Neural cell (in vitro differentiated cells): ENCODE results near the gene CREB3L2. TPM values are rescaled to one million over a fixed set of nuclear protein-coding genes. Genes with fewer than 3 reads are reported as not detected.

Experiments used
- H2AFZ ChIP-seq: fragments of 200-600, 300-800 bp; sonication (generic), shearing (Covaris generic); 2 replicates; pipeline ENCODE4 v1.6.0; 2014; ENCODE audit warnings: low read depth, mild to moderate bottlenecking, antibody characterized with exemption, low read length, moderate library complexity
- H3F3A ChIP-seq: fragments of 200-600 bp; shearing (Covaris generic); 2 replicates; pipeline ENCODE4 v1.6.1; 2016; ENCODE audit warnings: mild to moderate bottlenecking, moderate library complexity, mixed read lengths, antibody characterized with exemption, low read length; ENCODE audit not compliant: insufficient read depth, poor library complexity, severe bottlenecking
- H3K27ac ChIP-seq: fragments of 200-600, 300-800 bp; sonication (generic), shearing (Covaris generic); 2 replicates; pipeline ENCODE4 v1.5.1; 2014; ENCODE audit warnings: mild to moderate bottlenecking, low read length, moderate library complexity
- H3K27me3 ChIP-seq: fragments of 300-800, 200-600 bp; sonication (generic), shearing (Covaris generic); 2 replicates; pipeline ENCODE4 v1.6.0; 2014; ENCODE audit warnings: mild to moderate bottlenecking, low read depth, low read length, moderate library complexity; ENCODE audit not compliant: insufficient read depth
- H3K36me3 ChIP-seq: fragments of 300-800, 200-600 bp; sonication (generic), shearing (Covaris generic); 2 replicates; pipeline ENCODE4 v1.5.1; 2014; ENCODE audit warnings: mild to moderate bottlenecking, antibody characterized with exemption, low read length, moderate library complexity; ENCODE audit not compliant: insufficient read depth
- H3K4me2 ChIP-seq: fragments of 300-800, 200-600 bp; sonication (generic), shearing (Covaris generic); 2 replicates; pipeline ENCODE4 v1.6.0; 2014; ENCODE audit warnings: mild to moderate bottlenecking, low read length
- H3K4me3 ChIP-seq: fragments of 300-800, 200-600 bp; sonication (generic), shearing (Covaris generic); 2 replicates; pipeline ENCODE4 v1.5.1; 2014; ENCODE audit warnings: mild to moderate bottlenecking, low read length, moderate library complexity
- H3K79me2 ChIP-seq: fragments of 200-600 bp; shearing (Covaris generic); replicated peaks from 2 replicates; pipeline ENCODE4 v1.6.0; 2014; ENCODE audit warnings: mild to moderate bottlenecking, low read length, moderate library complexity; ENCODE audit not compliant: insufficient read depth
- H3K9ac ChIP-seq: fragments of 300-800, 200-600 bp; sonication (generic), shearing (Covaris generic); 2 replicates; pipeline ENCODE4 v1.6.1; 2016; ENCODE audit warnings: mild to moderate bottlenecking, low read length, mixed read lengths
- H3K9me2 ChIP-seq: fragments of 200-600 bp; shearing (Covaris generic); 2 replicates; pipeline ENCODE4 v1.6.1; 2016; ENCODE audit warnings: mild to moderate bottlenecking, low read length, mixed read lengths; ENCODE audit not compliant: insufficient read depth
- H3K9me3 ChIP-seq: fragments of 200-600, 300-800 bp; sonication (generic), shearing (Covaris generic); 2 replicates; pipeline ENCODE4 v1.6.1; 2016; ENCODE audit warnings: mild to moderate bottlenecking, mixed run types, low read length, moderate library complexity, mixed read lengths
- H4K20me1 ChIP-seq: fragments of 200-600 bp; shearing (Covaris generic); 2 replicates; pipeline ENCODE4 v1.6.1; 2016; ENCODE audit warnings: mild to moderate bottlenecking, mixed run types; ENCODE audit not compliant: insufficient read depth
- EP300 ChIP-seq: fragments of 450-650 bp; conservative IDR thresholded peaks from 2 replicates; pipeline ENCODE4 v1.6.1; 2014; ENCODE audit warnings: antibody characterized with exemption, mild to moderate bottlenecking, moderate library complexity; ENCODE audit not compliant: poor library complexity, severe bottlenecking
- EZH2 ChIP-seq: fragments of 200-600, 300-800 bp; shearing (Covaris generic), sonication (generic); IDR thresholded peaks from 2 replicates; pipeline ENCODE4 v1.6.1; 2014; ENCODE audit warnings: antibody characterized with exemption, low read length, borderline replicate concordance, mild to moderate bottlenecking; ENCODE audit not compliant: insufficient read depth, poor library complexity, severe bottlenecking
- MXI1 ChIP-seq: fragments of 450-650 bp; conservative IDR thresholded peaks from 2 replicates; pipeline ENCODE4 v1.6.1; 2014; ENCODE audit warnings: antibody characterized with exemption, mild to moderate bottlenecking; ENCODE audit not compliant: poor library complexity, severe bottlenecking
- POLR2AphosphoS5 ChIP-seq: IDR thresholded peaks from 2 replicates; pipeline ENCODE4 v1.6.1; 2012
- RAD21 ChIP-seq: fragments of 450-650 bp; conservative IDR thresholded peaks from 2 replicates; pipeline ENCODE4 v1.6.1; 2014; ENCODE audit warnings: antibody characterized with exemption, mild to moderate bottlenecking, moderate library complexity
- SMC3 ChIP-seq: fragments of 450-650 bp; conservative IDR thresholded peaks from 2 replicates; pipeline ENCODE4 v1.6.1; 2014; ENCODE audit warnings: antibody characterized with exemption, mild to moderate bottlenecking, moderate library complexity; ENCODE audit not compliant: poor library complexity
- TAF1 ChIP-seq: IDR thresholded peaks from 2 replicates; pipeline ENCODE4 v1.6.1; 2012; ENCODE audit warnings: low read depth
- polyA plus RNA-seq: library from polyadenylated mRNA; depleted of rRNA; stranded (reverse); fragments of >200 nt; gene quantifications from 2 replicates; pipeline ENCODE4 v1.2.3, GENCODE V29; 2014
- TF ChIP-seq, protein P1 (sequence below): fragments of 450-650 bp; IDR thresholded peaks from 2 replicates; pipeline ENCODE4 v1.5.1; 2014; ENCODE audit warnings: antibody characterized with exemption, mild to moderate bottlenecking, moderate library complexity; ENCODE audit not compliant: poor library complexity, severe bottlenecking
- TF ChIP-seq, protein P2 (sequence below): IDR thresholded peaks from 2 replicates; pipeline ENCODE4 v1.6.1; 2012; ENCODE audit warnings: borderline replicate concordance

CREB3L2 gene
- polyA plus RNA-seq, 1 donor from 2014 or later, result 1.5 TPM

DNA sequence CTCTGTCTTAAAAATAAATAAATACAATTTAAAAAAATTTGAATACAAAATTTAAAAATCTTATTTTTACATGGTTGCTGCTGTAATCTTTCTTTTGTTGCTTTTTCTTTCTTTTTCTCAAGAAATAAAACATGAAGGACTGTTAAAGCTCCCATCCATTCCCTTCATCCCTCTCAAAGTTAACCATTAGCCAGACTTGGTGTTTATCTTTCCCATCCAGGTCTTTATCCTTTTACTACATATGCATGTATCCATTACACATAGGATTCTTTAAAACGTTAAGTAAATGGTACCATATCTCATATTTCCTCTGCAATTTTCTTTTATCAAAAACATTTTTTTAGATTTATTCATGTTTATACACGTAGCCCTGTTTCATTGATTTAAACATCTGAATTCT is 70.1 kb downstream of the CREB3L2 start:
- Histone ChIP-seq H3K4me3 (no peak overlapping the region), H2AFZ (no peak overlapping the region), H3K9ac (no peak overlapping the region), H3K27ac (no peak overlapping the region), H3K9me2 (no peaks in the 10 kb centered on the region), H3K9me3 (no peaks in the 10 kb centered on the region), H3F3A (no peaks in the 10 kb centered on the region), H3K79me2 (no peaks in the 10 kb centered on the region), H4K20me1 (no peaks in the 10 kb centered on the region), H3K4me2 (no peak overlapping the region), H3K27me3 (no peaks in the 10 kb centered on the region), H3K36me3 (no peaks in the 10 kb centered on the region)
- TF ChIP-seq, protein P1, sequence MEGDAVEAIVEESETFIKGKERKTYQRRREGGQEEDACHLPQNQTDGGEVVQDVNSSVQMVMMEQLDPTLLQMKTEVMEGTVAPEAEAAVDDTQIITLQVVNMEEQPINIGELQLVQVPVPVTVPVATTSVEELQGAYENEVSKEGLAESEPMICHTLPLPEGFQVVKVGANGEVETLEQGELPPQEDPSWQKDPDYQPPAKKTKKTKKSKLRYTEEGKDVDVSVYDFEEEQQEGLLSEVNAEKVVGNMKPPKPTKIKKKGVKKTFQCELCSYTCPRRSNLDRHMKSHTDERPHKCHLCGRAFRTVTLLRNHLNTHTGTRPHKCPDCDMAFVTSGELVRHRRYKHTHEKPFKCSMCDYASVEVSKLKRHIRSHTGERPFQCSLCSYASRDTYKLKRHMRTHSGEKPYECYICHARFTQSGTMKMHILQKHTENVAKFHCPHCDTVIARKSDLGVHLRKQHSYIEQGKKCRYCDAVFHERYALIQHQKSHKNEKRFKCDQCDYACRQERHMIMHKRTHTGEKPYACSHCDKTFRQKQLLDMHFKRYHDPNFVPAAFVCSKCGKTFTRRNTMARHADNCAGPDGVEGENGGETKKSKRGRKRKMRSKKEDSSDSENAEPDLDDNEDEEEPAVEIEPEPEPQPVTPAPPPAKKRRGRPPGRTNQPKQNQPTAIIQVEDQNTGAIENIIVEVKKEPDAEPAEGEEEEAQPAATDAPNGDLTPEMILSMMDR, result no peak
- TF ChIP-seq MXI1 (no peak), EZH2 (no peak), POLR2AphosphoS5 (no peak), RAD21 (no peak), EP300 (no peak), SMC3 (no peak)

DNA sequence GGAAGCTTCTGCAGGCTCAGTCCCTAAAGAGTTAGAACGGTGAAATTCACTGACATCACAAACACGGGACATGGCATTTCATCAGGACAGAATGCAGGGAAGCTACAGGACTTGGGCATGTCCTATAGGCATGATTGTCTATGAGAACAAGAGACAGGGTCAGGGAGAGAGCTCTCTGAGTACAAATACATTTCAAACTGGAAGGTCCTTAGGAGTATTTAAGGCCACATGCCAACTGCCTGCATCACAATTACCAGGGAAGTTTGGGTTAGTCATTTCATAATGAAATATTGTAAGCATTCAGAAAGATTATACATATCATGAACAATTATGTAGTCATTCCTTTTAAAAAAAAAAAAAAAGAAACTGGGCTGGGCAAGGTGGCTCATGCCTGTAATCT is 71.3 kb downstream of the CREB3L2 start:
- TF ChIP-seq, protein P1, result no peak
- no peak for TF ChIP-seq RAD21
- TF ChIP-seq TAF1, result no peak
- no peak for TF ChIP-seq POLR2AphosphoS5
- no peak for TF ChIP-seq EP300
- TF ChIP-seq, protein P2, sequence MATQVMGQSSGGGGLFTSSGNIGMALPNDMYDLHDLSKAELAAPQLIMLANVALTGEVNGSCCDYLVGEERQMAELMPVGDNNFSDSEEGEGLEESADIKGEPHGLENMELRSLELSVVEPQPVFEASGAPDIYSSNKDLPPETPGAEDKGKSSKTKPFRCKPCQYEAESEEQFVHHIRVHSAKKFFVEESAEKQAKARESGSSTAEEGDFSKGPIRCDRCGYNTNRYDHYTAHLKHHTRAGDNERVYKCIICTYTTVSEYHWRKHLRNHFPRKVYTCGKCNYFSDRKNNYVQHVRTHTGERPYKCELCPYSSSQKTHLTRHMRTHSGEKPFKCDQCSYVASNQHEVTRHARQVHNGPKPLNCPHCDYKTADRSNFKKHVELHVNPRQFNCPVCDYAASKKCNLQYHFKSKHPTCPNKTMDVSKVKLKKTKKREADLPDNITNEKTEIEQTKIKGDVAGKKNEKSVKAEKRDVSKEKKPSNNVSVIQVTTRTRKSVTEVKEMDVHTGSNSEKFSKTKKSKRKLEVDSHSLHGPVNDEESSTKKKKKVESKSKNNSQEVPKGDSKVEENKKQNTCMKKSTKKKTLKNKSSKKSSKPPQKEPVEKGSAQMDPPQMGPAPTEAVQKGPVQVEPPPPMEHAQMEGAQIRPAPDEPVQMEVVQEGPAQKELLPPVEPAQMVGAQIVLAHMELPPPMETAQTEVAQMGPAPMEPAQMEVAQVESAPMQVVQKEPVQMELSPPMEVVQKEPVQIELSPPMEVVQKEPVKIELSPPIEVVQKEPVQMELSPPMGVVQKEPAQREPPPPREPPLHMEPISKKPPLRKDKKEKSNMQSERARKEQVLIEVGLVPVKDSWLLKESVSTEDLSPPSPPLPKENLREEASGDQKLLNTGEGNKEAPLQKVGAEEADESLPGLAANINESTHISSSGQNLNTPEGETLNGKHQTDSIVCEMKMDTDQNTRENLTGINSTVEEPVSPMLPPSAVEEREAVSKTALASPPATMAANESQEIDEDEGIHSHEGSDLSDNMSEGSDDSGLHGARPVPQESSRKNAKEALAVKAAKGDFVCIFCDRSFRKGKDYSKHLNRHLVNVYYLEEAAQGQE, result no peak
- TF ChIP-seq SMC3, result no peak
- TF ChIP-seq MXI1, result no peak
- TF ChIP-seq EZH2, result no peak
- Histone ChIP-seq H3K9me2 (no peaks in the 10 kb centered on the region), H3K9me3 (peaks cover 3% of the 10 kb centered on the region), H3K9ac (no peak overlapping the region), H3K27me3 (no peaks in the 10 kb centered on the region), H4K20me1 (no peaks in the 10 kb centered on the region), H3F3A (no peaks in the 10 kb centered on the region), H3K27ac (no peak overlapping the region), H3K36me3 (no peaks in the 10 kb centered on the region), H3K4me3 (no peak overlapping the region), H2AFZ (no peak overlapping the region), H3K79me2 (no peaks in the 10 kb centered on the region), H3K4me2 (no peak overlapping the region)
